ENCODE data around the gene DNAJB7.

GRCh38 chr22:40838486-40838885 lies 23.4 kb downstream of the DNAJB7 start:
- no peak for TF ChIP-seq CTCF (IDR thresholded peaks at IDR 0.05; ENCODE audit: extremely low read depth in 1 of 2, insufficient read depth in 1 of 2, low read depth in 1 of 2, low read length in 2 of 2)
- TF ChIP-seq EZH2 (IDR thresholded peaks at IDR 0.05; ENCODE audit: borderline replicate concordance, low read depth, low read length, severe bottlenecking) = no peak
- TF ChIP-seq MYC (IDR thresholded peaks at IDR 0.05; ENCODE audit: low read depth, low read length) = no peak
- no peak for TF ChIP-seq POLR2A (IDR thresholded peaks at IDR 0.05; ENCODE audit: low read depth, low read length)
- TF ChIP-seq MAX (IDR thresholded peaks at IDR 0.05; ENCODE audit: insufficient read depth, insufficient read length) = no peak
- TF ChIP-seq JUN (IDR thresholded peaks at IDR 0.05; ENCODE audit: borderline replicate concordance, insufficient read depth, insufficient read length, low read depth) = no peak
- no peak for TF ChIP-seq POLR2AphosphoS5 (IDR thresholded peaks at IDR 0.05; ENCODE audit: insufficient read depth, low read depth, low read length)
- no peak for TF ChIP-seq FOS (IDR thresholded peaks at IDR 0.05; ENCODE audit: borderline replicate concordance, insufficient read depth, low read length)
- TF ChIP-seq GATA2 (IDR thresholded peaks at IDR 0.05; ENCODE audit: insufficient read depth, insufficient read length, low read depth, low read length) = no peak
